GM12864 (cell line): Measurements from ENCODE around the gene TMEM31.

Experiments used
- DNase-seq: peaks from one replicate; pipeline ENCODE4 v3.0.0-alpha.2; 2011; ENCODE audit warnings: low read depth
- H3K4me3 ChIP-seq: 2 replicates; pipeline ENCODE4 v1.5.1; 2011; ENCODE audit warnings: mild to moderate bottlenecking, low read depth, low read length, control low read depth
- CTCF ChIP-seq: IDR thresholded peaks from 2 replicates; pipeline ENCODE4 v1.5.1; 2011; ENCODE audit warnings: low read depth, mild to moderate bottlenecking, moderate library complexity, low read length, control low read depth, inconsistent platforms; ENCODE audit errors: missing control alignments

Gene TMEM31

GRCh38 chrX:103688946-103689345 is 21.8 kb upstream of the TMEM31 start:
- no peak overlapping the region for H3K4me3 ChIP-seq
- peak; percentile 34 for TF ChIP-seq CTCF
- DNase-seq: no peak

- TF ChIP-seq CTCF: no peak
- DNase-seq: no peak
- no peak overlapping the region for H3K4me3 ChIP-seq
Measured at GRCh38 chrX:103691059-103691458, 19.6 kb upstream of the TMEM31 start.

- no peak for TF ChIP-seq CTCF
- no peak overlapping the region for H3K4me3 ChIP-seq
- no peak for DNase-seq
Measured at GRCh38 chrX:103697687-103698086, 13.0 kb upstream of the TMEM31 start.

GRCh38 chrX:103699243-103699642 is 11.5 kb upstream of the TMEM31 start:
- H3K4me3 ChIP-seq: no peak overlapping the region
- no peak for DNase-seq
- no peak for TF ChIP-seq CTCF

- no peak for TF ChIP-seq CTCF
- no peak for DNase-seq
- H3K4me3 ChIP-seq: no peak overlapping the region
Measured at GRCh38 chrX:103704863-103705262, 5.8 kb upstream of the TMEM31 start.

GRCh38 chrX:103716962-103717361 is 6.3 kb downstream of the TMEM31 start:
- no peak for DNase-seq
- no peak for TF ChIP-seq CTCF
- no peak overlapping the region for H3K4me3 ChIP-seq

GRCh38 chrX:103718120-103718519 is 7.4 kb downstream of the TMEM31 start:
- no peak for TF ChIP-seq CTCF
- no peak overlapping the region for H3K4me3 ChIP-seq

More at GRCh38 chrX:103718120-103718519, 7.4 kb downstream of the TMEM31 start:
- DNase-seq: no peak
